Measurements from ENCODE around the gene NFASC.

The NFASC gene

GRCh38 chr1:205041998-205042910, 171.6 kb downstream of the NFASC start:
- no peak for DNase-seq (ENCODE audit: low spot score)

GRCh38 chr1:205042911-205043806, 172.5 kb downstream of the NFASC start, which contains the start of gene CNTN2:
CNTN2 (plus strand) TSS chr1:205043212; CDS start chr1:205053186, 9,974 bp downstream.
- DNase-seq (ENCODE audit: low spot score) = peak; percentile 68

GRCh38 chr1:205043866-205044265, 173.2 kb downstream of the NFASC start:
- no peak for DNase-seq (ENCODE audit: low spot score)

GRCh38 chr1:205044741-205045140, 174.1 kb downstream of the NFASC start:
- no peak for DNase-seq (ENCODE audit: low spot score)

GRCh38 chr1:205045146-205045545, 174.5 kb downstream of the NFASC start:
- DNase-seq (ENCODE audit: low spot score) = no peak

- no peak for DNase-seq (ENCODE audit: low spot score)
Observed at GRCh38 chr1:205046870-205047269, 176.2 kb downstream of the NFASC start.

- no peak for DNase-seq (ENCODE audit: low spot score)
Observed at GRCh38 chr1:205047764-205048231, 177.1 kb downstream of the NFASC start.

GRCh38 chr1:205048382-205048781, 177.7 kb downstream of the NFASC start:
- no peak for DNase-seq (ENCODE audit: low spot score)

- no peak for DNase-seq (ENCODE audit: low spot score)
Observed at GRCh38 chr1:205049479-205049878, 178.8 kb downstream of the NFASC start.

GRCh38 chr1:205052690-205053089, 182.0 kb downstream of the NFASC start:
- no peak for DNase-seq (ENCODE audit: low spot score)

- no peak for DNase-seq (ENCODE audit: low spot score)
Observed at GRCh38 chr1:205053296-205053695, 182.6 kb downstream of the NFASC start.

- DNase-seq (ENCODE audit: low spot score) = no peak
Observed at GRCh38 chr1:205054013-205054412, 183.4 kb downstream of the NFASC start.

- DNase-seq (ENCODE audit: low spot score) = no peak
Observed at GRCh38 chr1:205056188-205056611, 185.5 kb downstream of the NFASC start.

- no peak for DNase-seq (ENCODE audit: low spot score)
Observed at GRCh38 chr1:205056956-205057568, 186.4 kb downstream of the NFASC start.

GRCh38 chr1:205057808-205058575, 187.3 kb downstream of the NFASC start:
- DNase-seq (ENCODE audit: low spot score) = no peak

GRCh38 chr1:205058853-205059252, 188.2 kb downstream of the NFASC start:
- DNase-seq (ENCODE audit: low spot score) = no peak

GRCh38 chr1:205059660-205060059, 189.0 kb downstream of the NFASC start:
- no peak for DNase-seq (ENCODE audit: low spot score)

GRCh38 chr1:205060746-205061145, 190.1 kb downstream of the NFASC start:
- no peak for DNase-seq (ENCODE audit: low spot score)

GRCh38 chr1:205061227-205061626, 190.6 kb downstream of the NFASC start:
- DNase-seq (ENCODE audit: low spot score) = no peak

GRCh38 chr1:205061665-205062069, 191.0 kb downstream of the NFASC start:
- DNase-seq (ENCODE audit: low spot score) = peak; percentile 90

- DNase-seq (ENCODE audit: low spot score) = no peak
Observed at GRCh38 chr1:205062319-205062718, 191.7 kb downstream of the NFASC start.

Measured in ecto neural progenitor cell (in vitro differentiated cells).